IMR-90 (cell line): Measurements from ENCODE around the gene FAM162B.

Source experiments
- CTCF ChIP-seq: conservative IDR thresholded peaks from 2 replicates; pipeline ENCODE4 v1.5.1; 2012; ENCODE audit warnings: mild to moderate bottlenecking, low read depth, low read length, improper control_type of control experiment
- FOS ChIP-seq: fragments of 150-350 bp; IDR thresholded peaks from 2 replicates; pipeline ENCODE4 v1.6.1; 2016; ENCODE audit warnings: low read depth, low read length
- MAZ ChIP-seq: IDR thresholded peaks from 2 replicates; pipeline ENCODE4 v1.6.1; 2012; ENCODE audit warnings: low read depth, mild to moderate bottlenecking, low read length, improper control_type of control experiment, moderate library complexity, borderline replicate concordance
- MXI1 ChIP-seq: IDR thresholded peaks from 2 replicates; pipeline ENCODE4 v1.6.1; 2012; ENCODE audit warnings: low read depth, mild to moderate bottlenecking, low read length, moderate library complexity, borderline replicate concordance
- POLR2A ChIP-seq: IDR thresholded peaks from 2 replicates; pipeline ENCODE4 v1.6.1; 2012; ENCODE audit warnings: mild to moderate bottlenecking, low read depth, low read length
- RAD21 ChIP-seq: IDR thresholded peaks from 2 replicates; pipeline ENCODE4 v1.6.1; 2012; ENCODE audit warnings: low read length, improper control_type of control experiment
- RCOR1 ChIP-seq: IDR thresholded peaks from 2 replicates; pipeline ENCODE4 v1.6.1; 2012; ENCODE audit warnings: mild to moderate bottlenecking, low read length, improper control_type of control experiment; ENCODE audit not compliant: insufficient replicate concordance
- RFX5 ChIP-seq: IDR thresholded peaks from 2 replicates; pipeline ENCODE4 v1.8.0; 2012; ENCODE audit warnings: low read depth, mild to moderate bottlenecking, low read length, moderate library complexity

DNA sequence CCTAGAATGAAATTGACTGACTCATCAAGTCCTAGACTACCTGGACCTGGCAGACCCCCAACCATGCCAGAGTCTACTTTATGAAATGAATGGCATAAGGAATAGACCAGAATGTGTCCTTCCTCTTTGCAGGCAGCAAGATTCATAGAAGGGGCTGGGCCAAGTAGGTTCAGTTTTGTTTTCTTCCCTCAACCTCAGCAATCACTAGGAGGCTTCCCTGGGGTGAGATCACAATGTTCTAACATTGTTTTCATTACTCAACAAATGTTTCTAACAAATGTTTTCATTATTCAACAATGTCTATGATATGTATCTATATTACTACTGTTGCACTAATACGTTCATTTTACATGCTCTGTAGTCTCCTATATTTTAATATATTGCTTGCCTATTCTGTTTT, 8.4 kb upstream of the FAM162B start:
- TF ChIP-seq CTCF (no peak), MXI1 (no peak), RAD21 (no peak), FOS (no peak), MAZ (no peak), RFX5 (no peak), POLR2A (no peak), RCOR1 (no peak)
